SIG-M5 (cell line): Measurements from ENCODE around the gene RAD54L.
"Not testable (repeated sequence)": the region's sequence is repeated elsewhere in the genome, so short reads cannot be mapped to it uniquely, and the experiment has no call there.

Source experiments
- DNase-seq: peaks from one replicate; lab custom pipeline; 2025; lab: John Stamatoyannopoulos, UW

Gene RAD54L

DNA sequence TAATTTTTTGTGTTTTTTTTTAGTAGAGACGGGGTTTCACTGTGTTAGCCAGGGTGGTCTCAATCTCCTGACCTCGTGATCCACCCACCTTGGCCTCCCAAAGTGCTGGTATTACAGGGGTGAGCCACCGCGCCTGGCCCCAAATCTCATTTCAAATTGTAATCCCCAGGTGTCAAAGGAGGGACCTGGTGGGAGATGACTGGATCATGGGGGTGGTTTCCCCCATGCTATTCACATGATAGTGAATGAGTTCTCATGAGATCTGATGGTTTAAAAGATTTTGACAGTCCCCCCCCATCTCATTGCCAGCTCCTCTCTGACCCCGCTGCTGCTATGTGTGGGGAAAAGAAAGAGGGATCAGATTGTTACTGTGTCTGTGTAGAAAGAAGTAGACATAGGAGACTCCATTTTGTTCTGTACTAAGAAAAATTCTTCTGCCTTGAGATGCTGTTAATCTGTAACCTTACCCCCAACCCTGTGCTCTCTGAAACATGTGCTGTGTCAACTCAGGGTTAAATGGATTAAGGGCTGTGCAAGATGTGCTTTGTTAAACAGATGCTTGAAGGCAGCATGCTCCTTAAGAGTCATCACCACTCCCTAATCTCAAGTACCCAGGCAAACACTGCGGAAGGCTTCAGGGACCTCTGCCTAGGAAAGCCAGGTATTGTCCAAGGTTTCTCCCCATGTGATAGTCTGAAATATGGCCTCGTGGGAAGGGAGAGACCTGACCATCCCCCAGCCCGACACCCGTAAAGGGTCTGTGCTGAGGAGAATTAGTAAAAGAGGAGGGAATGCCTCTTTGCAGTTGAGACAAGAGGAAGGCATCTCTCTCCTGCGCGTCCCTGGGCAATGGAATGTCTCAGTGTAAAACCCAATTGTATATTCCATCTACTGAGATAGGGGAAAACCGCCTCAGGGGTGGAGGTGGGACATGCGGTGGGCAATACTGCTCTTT lies 72.7 kb downstream of the RAD54L start:
- DNase-seq, result not testable (repeated sequence)

DNA sequence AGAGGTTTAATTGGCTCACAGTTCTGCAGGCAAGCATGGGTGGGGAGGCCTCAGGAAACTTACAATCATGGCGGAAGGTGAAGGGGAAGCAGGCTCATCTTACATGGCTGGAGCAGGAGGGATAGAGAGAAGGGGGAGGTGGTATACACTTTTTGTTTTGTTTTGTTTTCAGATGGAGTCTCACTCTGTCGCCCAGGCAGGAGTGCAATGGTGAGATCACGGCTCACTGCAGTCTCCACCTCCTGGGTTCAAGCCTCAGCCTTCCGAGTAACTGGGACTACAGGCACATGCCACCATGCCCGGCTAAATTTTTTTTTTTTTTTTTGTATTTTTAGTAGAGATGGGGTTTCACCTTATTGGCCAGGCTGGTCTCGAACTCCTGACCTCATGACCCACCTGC lies 74.6 kb downstream of the RAD54L start:
- DNase-seq, result not testable (repeated sequence)

DNA sequence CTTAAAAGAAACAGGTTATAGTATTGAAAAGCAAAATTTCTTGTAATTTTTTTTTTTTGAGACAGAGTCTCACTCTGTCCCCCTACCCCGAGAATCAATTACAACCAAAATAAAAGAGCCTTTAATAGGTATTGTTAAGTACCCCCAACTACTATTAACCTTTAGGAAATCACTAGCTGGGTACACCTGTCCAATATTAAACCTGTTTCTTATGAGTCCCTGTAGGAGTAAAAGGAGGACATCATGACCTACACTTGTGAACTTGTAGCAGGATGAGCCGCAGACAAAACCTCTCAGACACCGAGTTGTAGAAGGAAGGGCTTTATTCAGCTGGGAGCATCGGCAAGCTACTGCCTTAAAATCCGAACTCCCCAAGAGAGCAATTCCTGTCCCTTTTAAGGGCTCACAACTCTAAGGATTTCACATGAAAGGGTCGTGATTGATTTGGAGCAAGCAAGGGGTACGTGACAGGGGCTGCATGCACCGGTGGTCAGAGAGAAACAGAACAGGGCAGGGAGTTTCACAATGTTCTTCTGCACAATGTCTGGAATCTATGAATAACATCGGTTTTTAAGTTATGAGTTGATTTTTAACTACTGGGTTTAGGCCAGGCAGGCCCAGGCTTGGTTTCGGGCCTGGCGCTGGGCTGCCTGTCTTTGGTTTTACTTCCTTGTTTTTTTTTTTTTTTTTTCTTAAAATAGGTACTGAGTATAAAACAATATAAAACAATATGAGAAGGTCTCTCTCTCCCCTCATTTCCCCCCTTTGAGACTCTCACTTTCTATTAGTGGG lies 77.9 kb downstream of the RAD54L start:
- not testable (repeated sequence) for DNase-seq
